ENCODE data around the gene NDUFC1. TPM values are rescaled to one million over a fixed set of nuclear protein-coding genes. Genes with fewer than 3 reads are reported as not detected.

The NDUFC1 gene
- polyA plus RNA-seq, 1 donor: 54.3 TPM

- no peak for DNase-seq
Measured at GRCh38 chr4:139247241-139247640, 55.0 kb downstream of the NDUFC1 start.

GRCh38 chr4:139246166-139246565 lies 56.1 kb downstream of the NDUFC1 start:
- no peak for DNase-seq

GRCh38 chr4:139245590-139245989 lies 56.7 kb downstream of the NDUFC1 start:
- DNase-seq: no peak

GRCh38 chr4:139243448-139244365 lies 58.6 kb downstream of the NDUFC1 start:
- no peak for DNase-seq

GRCh38 chr4:139242511-139243051 lies 59.7 kb downstream of the NDUFC1 start:
- DNase-seq: no peak

- DNase-seq: no peak
Measured at GRCh38 chr4:139241784-139242151, 60.5 kb downstream of the NDUFC1 start.

GRCh38 chr4:139241086-139241783 lies 61.0 kb downstream of the NDUFC1 start:
- DNase-seq: no peak

Other genes starting within 250 kb of the NDUFC1 start
- gene ELF2, start 125.3 kb downstream of the NDUFC1 start, polyA plus RNA-seq (ENCODE audit: insufficient read length): 46.4 TPM
- gene MGARP, start 22.3 kb downstream of the NDUFC1 start, polyA plus RNA-seq (ENCODE audit: insufficient read length): 0.70 TPM
- gene NAA15, start 972 bp downstream of the NDUFC1 start, polyA plus RNA-seq (ENCODE audit: insufficient read length): 25.9 TPM
- gene RAB33B, start 151.6 kb upstream of the NDUFC1 start, polyA plus RNA-seq (ENCODE audit: insufficient read length): 7.8 TPM

Measured in hindlimb muscle (tissue), 1 donor.